GM19463 (cell line): Measurements from ENCODE around the gene GALNT12.

Experiments used
- ATAC-seq: cut with Tn5 transposase; IDR thresholded peaks from one replicate; pipeline ENCODE4 v1.9.1; 2021; ENCODE audit warnings: mild to moderate bottlenecking, moderate library complexity; ENCODE audit not compliant: unreplicated experiment

GALNT12 gene

DNA sequence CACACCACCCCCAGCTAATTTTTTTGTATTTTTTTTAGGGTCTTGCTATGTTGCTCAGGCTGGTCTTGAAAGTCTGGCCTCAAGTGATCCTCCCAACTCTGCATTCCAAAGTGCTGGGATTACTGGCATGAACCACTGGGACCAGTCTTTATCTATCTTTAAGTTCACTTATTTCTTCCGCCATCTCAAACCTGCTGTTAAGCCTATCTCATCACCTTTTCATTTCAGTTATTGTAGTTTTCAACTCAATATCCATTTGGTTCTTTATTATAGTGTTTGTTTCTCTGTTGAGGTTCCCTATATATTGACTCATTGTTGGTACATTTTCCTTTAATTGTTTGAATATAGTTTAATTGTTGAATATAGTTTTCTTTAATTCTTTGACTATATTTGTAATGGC lies 48.1 kb downstream of the GALNT12 start:
- ATAC-seq: no peak

DNA sequence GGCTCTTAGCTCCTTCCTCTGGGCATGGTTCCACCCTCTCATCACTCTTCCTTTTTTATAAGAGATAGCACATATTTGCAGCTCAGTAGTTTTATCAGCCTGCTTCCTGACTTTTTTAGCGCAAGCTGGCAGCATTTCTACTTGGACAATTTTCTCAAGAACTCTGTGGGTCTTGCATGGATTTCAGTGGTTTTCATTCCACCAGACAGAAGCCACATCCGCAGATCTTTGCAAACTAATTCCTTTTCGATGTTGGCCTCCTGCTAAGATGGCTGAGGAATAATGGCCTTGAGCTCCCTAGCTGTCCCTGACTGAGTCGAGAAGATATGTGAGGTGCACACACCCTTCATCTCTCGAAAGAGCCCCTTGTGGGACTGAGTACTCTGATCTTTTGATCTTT lies 49.5 kb downstream of the GALNT12 start:
- ATAC-seq: no peak

DNA sequence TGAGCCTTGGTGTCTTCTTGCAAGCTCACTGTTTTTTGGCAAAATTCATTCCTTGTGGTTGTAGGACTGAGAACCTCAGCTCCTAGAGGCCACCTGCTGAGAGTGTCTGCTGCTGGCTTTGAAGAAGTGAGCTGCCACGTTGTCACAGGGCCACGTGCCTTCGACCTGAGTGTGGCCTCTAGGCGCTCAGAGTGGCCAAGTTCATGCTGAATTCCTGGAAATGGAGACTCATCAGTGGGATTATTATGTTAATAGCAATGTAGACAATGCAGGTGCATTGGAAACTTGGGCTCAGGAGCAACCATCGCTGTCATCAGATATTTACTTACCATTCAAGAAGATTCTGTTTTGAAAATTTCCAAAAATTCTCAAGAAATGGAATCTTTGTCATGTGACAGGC lies 52.5 kb downstream of the GALNT12 start:
- ATAC-seq: no peak

DNA sequence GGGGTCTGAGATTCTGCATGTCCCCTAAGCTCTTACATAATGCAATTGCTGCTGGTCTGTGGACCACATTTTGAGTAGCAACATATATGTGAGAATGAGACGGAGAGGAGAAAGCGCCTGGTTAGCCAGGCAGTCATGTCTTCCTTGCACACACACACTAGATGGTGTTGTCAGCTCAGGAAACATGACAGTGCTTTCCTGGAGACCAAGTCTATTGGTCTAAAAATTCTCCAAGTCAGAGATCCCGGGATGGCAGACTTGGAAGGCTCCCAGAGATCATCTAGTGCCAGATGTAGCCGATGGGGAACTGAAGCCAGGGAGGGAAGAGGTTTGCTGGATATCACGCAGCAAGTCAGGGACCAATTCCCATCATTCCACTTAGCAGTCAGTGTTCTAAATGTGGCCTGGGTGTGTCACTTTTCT lies 53.4 kb downstream of the GALNT12 start:
- ATAC-seq: no peak

DNA sequence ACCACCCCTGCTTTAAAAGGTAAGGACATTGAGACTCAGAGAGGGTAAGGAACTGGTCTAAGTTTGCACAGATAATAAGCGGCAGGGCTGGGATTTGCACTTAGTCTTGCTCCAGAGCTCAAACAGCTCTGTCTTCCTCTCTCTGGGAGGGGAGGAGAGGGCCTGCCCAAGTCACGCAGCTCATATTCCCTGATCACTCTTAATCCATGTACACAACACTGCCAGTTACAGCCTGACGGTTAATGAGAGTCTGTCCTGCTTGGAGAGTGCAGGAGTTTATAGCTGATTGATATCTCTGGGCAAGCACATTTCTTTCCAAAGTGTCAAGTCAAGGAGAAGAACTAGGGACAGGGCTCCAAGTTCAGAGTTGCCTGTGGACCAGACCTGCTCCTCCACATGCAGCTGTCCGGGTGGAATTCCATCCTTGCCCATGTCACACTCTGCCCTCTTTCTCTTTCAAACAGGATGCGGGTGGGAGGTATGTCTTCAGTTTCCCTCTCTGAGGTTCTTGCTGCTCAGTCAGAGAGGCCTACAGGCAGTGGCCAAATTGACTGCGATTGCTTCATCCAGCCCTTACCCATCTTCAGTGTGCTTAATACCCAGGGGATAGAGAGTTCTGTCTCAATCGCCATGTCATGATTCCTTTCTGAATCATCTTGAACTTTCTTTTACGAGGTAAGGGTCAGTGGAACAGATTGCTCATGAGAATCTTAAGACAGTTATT lies 54.5 kb downstream of the GALNT12 start:
- ATAC-seq: no peak

DNA sequence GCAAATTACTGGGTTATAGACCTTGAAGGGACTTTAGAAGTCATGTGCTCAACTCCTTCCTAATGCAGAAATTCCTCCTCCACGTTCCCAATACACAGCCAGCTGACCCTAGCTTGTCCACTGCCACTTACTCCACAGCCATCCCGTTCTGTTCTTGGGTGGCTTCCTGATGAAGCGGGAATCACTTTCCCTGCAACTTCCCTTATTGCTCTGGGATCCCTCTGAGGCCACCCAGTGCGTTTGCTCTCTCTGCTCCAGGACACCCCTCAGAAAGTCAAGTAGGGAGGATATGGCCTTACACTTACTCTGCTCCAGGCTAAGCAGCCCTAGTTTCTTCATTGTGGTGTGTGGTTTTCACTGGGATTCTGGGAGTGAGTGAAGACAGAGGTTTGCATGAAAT lies 55.5 kb downstream of the GALNT12 start:
- ATAC-seq: no peak

DNA sequence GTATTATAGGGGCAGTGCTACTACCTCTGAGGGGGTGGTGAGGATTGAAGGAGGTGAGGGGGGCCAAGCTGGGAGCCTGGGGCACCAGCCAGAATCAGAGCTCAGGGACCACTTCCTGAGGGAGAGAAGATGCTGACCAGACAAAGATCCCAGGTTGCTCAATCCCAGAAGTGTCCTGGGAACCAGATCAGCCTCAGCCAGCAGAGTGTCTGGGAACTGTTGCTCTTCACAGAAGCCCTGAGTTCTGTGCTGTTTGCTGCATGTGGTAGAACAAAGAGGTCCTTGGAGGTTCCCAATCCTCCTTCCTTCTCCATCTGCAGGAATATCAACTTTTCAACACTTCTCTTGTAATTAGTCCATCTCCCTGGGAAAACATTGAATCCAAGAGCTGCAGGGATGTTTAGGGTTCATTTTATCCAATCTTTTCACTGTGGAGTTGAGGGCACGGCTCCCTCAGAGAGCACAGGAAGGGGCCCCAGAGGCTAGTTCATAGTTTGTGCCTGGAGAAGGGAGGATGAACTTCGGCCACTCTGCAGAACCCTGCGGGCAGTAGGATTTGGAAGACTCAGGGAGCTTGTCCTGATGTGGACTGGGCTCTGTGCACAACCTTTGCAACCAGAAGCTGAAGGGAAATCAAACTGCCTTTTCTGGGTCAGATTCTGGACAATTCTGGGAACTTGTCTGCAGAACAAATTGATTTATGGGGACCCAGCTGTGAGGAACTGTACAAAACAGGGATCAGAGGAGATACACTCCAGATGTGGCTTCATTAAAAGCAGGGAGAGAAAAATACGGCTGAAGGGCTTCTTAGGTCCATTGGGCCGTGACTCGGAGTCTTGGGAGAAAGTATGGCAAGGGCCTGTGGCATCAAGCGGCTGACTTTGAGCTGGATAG lies 57.1 kb downstream of the GALNT12 start:
- no peak for ATAC-seq

DNA sequence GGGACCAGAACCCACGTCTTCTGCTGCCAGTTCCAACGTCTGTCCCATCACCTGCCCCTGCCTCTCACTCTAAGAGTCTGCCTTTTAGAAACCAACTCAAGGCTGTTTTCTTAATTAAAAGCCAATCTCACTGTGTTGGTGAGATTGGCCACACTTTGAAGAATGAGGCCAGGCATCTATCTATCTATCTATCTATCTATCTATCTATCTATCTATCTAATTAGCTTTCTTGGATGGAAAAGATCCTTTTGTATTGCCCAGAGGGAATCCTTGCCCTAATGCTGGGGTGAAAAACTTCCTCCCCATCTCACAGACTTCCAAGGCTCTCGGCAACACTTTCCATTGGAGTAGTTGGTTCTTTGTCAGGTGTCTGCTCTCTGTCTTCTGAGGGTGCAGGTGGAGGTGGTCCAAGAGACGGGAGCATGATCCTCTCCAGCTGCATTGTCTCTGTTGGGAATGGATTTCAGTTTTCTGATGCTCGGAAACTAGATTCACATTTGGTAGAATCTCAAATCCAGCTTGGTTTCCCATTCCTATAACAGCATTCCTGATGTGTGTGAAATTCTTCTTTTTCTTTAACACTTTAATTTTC lies 57.9 kb downstream of the GALNT12 start:
- no peak for ATAC-seq

DNA sequence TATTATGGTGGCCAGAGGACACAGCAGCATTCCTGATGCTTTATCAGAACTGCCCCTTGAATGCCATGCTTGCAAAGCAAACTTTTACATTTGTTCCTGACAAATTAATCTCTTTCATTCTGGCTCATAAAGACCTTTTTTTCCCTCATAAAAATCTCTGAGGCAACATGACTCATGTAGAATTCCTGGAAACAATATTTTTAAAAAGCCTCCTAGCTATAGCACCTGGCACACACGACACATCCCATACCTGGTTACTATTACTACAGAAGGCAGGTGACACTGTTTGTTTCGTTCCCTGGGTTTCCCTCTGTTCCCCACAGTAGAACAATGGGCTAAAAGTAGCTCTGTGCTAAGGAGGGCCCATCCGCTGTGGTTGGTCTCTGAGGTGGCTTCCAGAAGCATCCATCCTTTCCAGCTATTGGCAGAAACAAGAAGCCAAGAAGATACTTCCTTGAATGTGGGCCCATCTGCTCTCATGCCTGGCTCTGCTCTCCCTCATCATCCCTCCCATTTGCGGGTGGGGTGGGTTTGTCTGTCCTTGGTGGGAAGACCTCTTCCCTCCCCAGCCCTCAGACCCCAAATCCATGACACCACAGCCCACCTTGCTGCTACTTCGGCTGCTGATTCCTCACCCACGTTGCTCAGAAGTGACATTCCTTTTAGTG lies 59.1 kb downstream of the GALNT12 start:
- ATAC-seq: no peak

DNA sequence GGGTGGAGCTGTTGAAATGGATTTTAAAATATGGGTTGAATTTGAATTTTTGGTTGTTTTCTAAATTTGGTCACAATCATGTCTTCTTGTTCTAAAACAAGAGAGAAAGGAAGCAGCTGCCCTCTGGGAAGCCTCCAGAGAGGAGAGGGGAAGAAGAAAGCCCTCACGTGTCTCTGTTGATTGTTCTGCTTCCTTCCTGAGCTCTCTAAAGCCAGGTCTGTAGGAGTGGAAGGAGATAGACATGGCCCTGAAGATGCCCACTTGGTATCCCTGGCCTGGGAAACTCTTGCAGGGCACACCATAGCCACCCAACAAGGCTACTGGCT lies 59.6 kb downstream of the GALNT12 start:
- ATAC-seq: no peak

DNA sequence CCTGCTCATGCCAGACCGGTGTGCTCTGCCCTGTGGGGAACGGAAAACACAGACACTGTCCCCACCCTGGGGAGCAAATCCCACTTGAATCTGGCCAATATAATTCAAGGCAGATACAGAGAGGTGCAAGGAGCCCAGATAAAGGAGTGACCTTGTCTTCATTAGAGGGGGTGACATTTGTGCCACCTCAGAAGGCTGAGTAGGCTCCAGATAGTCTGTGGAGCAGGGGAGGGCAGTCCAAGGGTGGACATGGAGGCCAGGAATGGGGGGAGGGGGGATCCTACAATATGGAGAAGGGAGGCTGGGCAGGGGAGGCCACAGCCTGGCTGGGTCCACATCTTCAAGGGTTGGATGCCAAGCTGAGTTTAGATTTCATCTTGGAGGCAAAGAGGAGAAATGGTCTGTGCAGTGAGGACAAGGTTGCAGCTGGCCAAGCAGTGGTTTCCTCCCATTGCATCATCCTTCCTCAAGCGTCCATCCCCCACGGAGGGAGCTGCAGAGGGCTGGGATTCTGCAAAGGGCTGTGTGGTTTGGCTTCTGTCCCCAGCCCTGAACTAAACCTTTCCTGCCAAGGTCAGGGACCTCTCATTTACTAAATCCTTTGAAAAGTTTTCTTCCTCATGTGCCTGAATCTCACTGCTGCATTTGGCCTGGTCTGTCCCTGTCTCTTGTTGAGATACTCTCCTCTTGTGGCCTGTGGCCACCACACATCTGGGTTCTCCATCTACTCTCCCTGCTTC lies 60.1 kb downstream of the GALNT12 start:
- no peak for ATAC-seq

DNA sequence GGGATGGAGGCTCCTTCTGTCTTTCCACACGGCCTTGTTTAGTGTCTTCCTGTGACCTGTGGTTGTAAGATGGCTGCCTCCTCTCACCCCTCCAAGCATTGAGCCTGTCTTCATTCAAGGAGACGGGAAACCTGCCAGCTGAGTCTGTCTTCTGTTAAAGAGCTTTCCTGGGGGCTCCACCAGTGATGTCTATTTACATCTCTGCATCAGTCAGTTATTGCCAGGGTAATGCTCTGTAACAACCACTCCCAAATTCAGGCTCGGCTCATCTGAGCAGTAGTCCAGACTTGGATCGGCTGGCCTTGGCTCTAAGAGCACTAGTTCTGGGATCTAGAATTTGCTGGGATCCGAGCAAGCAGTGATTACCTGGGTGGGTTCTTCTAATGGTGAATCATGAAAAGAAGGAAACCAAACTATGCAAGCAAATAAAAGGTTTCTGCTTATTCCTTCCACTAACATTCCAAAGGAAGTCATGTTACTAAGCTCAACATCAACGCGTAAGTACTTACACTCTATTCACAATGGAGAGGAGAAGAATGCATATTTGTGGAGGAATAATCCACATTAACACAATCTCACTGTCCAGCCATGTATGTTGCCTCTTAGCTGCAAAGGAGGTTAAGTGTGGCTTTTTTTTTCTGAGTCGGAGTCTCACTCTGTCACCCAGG lies 61.7 kb downstream of the GALNT12 start:
- no peak for ATAC-seq

DNA sequence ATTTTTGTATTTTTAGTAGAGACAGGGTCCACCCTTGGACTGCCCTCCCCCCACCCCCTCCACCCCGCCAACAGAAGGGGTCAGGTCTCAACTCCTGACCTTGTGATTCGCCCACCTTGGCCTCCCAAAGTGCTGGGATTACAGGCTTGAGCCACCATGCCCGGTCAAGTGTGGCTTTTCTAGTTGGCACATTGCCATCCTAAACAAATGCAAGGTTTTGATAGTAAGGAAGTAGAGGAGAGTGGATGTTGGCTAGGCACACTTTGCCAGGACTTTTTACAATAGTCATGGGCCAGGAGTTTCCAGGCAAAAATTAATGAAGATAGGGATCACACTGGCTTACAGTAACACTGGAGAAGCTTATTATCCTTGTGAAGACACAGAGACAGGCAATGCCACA lies 62.4 kb downstream of the GALNT12 start:
- no peak for ATAC-seq

DNA sequence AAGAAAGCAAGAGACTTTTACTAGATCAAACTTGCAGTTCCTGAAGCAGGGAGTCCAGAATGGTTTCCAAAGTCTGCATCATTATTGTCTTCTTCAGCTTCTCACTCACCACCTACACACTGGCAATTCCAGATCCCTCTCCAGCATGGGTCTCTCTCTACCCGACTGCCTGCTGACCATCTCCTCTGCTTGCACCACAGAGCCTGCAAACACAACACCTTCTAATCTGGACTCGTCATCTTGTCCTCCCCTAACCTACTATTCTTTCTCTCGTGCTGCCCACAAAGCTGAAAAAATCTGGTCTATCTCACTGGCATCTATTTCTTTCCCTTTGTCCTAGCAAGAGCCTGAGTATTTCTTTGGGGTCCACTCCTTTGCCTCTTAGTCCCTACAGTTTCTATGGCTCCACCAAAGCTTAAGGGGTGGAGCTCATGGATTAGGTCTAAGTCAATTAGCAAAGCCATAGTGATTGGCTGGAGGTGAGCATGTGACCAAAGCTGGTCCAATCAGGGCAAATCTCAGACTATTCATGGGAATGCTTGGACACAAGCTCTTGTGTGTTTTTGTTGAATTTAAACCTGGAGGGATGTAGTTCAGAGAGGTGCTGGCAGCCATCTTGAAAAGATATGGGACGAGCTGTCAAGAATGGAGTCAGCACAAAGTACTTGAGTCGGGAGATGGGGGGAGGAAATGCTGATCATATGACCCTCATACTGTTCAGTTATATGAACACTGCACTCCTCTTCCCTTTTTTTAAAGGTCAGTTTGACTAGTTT lies 63.5 kb downstream of the GALNT12 start:
- no peak for ATAC-seq

DNA sequence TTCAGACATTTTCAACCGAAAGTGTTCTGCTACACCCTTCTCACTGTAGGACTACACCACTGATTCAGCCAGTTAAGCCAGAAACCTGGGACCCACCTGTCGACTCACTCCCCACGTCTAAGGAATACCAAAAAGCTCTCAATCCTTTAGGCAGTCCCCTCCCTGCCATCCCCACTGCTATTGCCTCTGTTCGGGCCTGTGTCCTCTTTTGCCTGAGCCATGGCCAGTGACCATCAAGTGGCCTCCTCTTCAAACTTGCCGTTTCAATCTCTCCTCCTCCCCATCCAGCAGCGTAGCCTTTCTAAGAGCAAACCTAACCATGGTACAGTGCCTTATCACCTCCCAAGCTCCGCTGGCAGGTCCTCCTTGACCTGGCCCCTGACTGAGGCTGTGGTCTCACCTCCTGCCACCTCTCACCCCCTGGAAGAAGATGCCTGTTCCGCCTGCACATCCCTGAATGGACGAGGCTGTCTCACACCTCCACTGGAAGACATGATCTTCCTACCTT lies 64.1 kb downstream of the GALNT12 start:
- no peak for ATAC-seq

DNA sequence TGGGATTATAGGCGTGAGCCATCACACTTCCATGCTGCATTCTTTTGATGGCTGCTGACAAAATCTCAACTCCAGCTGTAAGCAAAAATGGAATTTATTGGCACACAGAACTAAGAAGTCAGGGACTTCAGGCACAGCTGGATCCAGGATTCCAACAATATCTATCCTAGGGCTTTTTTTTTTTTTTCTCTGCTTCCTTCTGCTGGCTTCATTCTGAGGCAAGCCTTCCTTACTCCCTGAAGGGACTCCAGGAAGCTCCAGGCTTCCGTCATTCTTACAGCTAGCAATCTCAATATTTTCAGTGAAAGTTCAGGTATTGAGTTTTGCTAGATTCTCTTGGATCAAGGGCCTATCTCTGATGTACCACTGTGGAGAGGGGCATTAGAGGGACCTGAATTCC lies 66.1 kb downstream of the GALNT12 start:
- no peak for ATAC-seq

DNA sequence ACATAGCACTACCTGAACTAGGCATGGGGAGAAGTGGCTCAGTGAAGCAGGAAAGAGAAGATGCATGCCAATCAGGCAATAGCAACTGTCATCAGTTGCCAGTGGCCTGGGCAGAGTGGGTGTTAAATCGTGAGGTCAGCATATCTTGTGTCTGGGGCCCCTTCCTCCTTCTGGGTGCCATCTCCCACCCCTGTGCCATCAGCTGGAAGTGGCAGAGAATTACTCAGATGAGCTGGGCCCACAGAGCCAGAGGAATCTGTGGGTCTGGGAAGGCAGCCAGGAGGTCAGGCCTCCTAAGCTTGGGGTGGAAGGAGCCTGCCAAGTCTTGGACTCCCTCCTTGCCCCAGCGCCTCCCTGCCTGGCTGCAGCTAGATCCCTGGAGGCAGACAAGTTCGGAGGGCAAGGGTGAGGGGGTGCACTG lies 66.5 kb downstream of the GALNT12 start:
- no peak for ATAC-seq

DNA sequence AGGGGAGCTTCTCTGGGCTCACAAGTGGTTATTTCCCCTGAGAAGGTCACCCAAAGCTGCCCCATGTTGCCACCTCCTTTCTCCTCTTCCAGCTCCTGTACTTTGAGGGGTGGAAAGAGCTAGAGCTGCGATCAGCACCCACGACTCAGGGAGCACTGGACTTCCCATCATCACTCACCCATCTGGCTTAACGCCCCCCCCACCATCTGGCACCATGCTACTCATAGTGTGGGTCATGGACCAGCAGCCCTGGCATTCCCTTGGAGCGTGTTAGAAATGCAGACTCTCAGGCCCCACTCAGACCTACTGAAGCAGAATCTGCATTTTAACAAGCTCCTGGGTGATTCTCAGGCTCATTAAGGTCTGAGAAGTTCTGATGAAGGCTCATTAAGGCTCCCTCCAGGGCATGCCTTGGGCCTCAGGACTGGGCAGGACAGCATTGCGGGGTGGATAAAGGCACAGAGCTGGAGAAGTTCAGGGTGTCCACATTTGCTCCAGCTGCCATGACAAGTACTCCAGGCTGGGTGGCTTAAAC lies 67.3 kb downstream of the GALNT12 start:
- no peak for ATAC-seq

DNA sequence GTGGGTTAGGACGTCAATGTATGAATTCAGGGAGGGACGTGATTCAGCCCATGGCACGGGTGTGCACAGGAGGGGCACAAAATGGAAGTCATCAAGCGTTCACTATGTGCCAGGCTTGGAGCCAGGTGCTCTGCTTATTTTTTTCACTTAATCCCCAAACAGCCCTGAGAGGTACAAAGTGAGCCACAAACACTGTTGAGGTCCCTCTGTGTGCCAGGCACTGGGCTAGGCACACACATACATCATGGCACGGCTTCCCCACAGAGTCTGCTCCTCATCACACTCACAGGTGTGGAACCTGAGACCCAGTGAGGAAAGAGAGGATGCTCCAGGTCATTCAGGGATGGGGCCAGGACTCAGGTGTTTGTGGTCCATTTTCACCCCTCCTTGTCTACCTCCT lies 68.1 kb downstream of the GALNT12 start:
- no peak for ATAC-seq
